ENCODE measurements around the gene CKS1B. TPM values are rescaled to one million over a fixed set of nuclear protein-coding genes. Genes with fewer than 3 reads are reported as not detected.
A peak's percentile ranks its signal among the peaks of the same experiment; 100 is the strongest.

Gene CKS1B
- total and polyA plus RNA-seq, 9 of the 15 experiments (the other 6 are each of a cell fraction or from before 2014, with no cell fraction given), result 215 to 1,103 (median 460) TPM

DNA sequence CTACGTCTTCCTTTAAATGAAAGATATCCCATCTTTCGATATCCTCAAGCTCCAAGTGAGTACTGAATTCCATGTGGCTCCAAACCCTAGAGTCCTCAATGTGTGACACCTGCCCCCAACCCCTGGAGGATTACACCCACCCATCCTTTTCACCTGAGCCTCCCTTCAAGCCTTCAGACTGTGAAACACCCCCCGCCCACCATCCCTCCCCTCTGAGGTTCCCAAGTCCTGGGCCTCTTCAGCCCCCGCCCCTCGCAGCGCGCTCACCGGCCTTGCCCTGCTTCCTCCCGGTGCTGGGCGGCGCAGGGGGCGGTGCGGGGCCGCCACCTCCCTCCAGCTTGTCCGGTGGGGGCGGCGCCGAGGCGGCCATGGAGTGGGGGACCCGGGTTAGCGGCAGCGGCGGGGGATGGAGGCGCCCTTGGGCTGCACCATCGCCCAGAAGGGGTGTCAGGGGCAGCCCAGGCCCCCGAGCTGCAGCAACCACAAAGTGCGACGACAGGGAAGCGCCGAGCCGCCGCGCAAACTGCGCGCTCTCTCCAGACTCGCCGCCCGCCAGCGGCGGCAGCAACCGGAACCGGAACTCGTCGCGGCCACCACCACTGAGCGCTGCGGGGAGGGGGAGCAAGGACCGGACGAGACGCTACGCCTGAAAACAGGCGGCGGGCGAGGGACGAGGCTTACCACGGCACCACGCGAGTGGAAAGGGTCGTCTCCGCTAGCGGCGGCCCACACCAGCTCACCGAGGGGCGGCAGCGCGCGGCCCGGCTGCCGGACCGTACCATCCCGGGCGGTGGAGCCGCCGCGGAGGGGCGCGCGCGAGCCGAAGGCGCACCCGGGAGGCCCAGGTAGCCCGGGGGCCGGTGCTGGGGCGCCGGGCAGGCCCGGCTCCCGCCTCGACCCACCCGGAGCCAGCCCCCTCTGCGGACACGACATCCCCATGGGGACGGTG, 13.0 kb upstream of the CKS1B start, which contains the start of gene PYGO2 (continued):
- TF ChIP-seq RAD51 (IDR thresholded peaks at IDR 0.05; ENCODE audit: borderline replicate concordance, low read depth), result no peak
- TF ChIP-seq FOXJ3 (CRISPR knock-in tag; IDR thresholded peaks at IDR 0.05), result no peak
- no peak for TF ChIP-seq SAFB2 (IDR thresholded peaks at IDR 0.05; ENCODE audit: borderline replicate concordance, low read depth, low read length, severe bottlenecking)
- no peak for TF ChIP-seq WHSC1 (IDR thresholded peaks at IDR 0.05; ENCODE audit: low read length)
- peak; percentile 20 for TF ChIP-seq NEUROD1 (IDR thresholded peaks at IDR 0.05; ENCODE audit: borderline replicate concordance, low read depth, low read length, partially characterized antibody)
- no peak for TF ChIP-seq FOXP1 (CRISPR knock-in tag; IDR thresholded peaks at IDR 0.05)
- peak; percentile 91 for TF ChIP-seq SUPT5H (IDR thresholded peaks at IDR 0.05)
- 0 out of 2 replicates have a peak, but pooled peaks have one; percentile 34 for TF ChIP-seq PTBP1 (IDR thresholded peaks at IDR 0.05; ENCODE audit: low read depth, low read length)
- TF ChIP-seq SMARCE1 (IDR thresholded peaks at IDR 0.05), result 0 out of 2 replicates have a peak, but pooled peaks have one; percentile 18
- peak; percentile 76 for TF ChIP-seq ETV1 (tag; conservative IDR thresholded peaks at IDR 0.05; ENCODE audit: low read depth)
- TF ChIP-seq STAG1 (CRISPR knock-in tag; IDR thresholded peaks at IDR 0.05; ENCODE audit: borderline replicate concordance), result no peak
- TF ChIP-seq MAZ (CRISPR knock-in tag; conservative IDR thresholded peaks at IDR 0.05 in 1 of 2, IDR thresholded peaks at IDR 0.05 in 1 of 2), result peak; percentile 95 to 97
- TF ChIP-seq ZNF282 (CRISPR knock-in tag; IDR thresholded peaks at IDR 0.05), result no peak
- TF ChIP-seq, protein P1, sequence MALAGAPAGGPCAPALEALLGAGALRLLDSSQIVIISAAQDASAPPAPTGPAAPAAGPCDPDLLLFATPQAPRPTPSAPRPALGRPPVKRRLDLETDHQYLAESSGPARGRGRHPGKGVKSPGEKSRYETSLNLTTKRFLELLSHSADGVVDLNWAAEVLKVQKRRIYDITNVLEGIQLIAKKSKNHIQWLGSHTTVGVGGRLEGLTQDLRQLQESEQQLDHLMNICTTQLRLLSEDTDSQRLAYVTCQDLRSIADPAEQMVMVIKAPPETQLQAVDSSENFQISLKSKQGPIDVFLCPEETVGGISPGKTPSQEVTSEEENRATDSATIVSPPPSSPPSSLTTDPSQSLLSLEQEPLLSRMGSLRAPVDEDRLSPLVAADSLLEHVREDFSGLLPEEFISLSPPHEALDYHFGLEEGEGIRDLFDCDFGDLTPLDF (CRISPR knock-in tag; IDR thresholded peaks at IDR 0.05), result 0 out of 2 replicates have a peak, but pooled peaks have one; percentile 67
- TF ChIP-seq, protein P2, sequence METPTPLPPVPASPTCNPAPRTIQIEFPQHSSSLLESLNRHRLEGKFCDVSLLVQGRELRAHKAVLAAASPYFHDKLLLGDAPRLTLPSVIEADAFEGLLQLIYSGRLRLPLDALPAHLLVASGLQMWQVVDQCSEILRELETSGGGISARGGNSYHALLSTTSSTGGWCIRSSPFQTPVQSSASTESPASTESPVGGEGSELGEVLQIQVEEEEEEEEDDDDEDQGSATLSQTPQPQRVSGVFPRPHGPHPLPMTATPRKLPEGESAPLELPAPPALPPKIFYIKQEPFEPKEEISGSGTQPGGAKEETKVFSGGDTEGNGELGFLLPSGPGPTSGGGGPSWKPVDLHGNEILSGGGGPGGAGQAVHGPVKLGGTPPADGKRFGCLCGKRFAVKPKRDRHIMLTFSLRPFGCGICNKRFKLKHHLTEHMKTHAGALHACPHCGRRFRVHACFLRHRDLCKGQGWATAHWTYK (CRISPR knock-in tag; IDR thresholded peaks at IDR 0.05), result peak; percentile 95
- peak; percentile 30; the same call in 1 of the 2 replicates for TF ChIP-seq SOX6 (IDR thresholded peaks at IDR 0.05)
